ENCODE results near the gene DOCK4. TPM values are rescaled to one million over a fixed set of nuclear protein-coding genes. Genes with fewer than 3 reads are reported as not detected.

DOCK4 gene
- total RNA-seq, 4 donors from 2014 or later, result 14.0 to 48.1 (median 30.9) TPM

DNA sequence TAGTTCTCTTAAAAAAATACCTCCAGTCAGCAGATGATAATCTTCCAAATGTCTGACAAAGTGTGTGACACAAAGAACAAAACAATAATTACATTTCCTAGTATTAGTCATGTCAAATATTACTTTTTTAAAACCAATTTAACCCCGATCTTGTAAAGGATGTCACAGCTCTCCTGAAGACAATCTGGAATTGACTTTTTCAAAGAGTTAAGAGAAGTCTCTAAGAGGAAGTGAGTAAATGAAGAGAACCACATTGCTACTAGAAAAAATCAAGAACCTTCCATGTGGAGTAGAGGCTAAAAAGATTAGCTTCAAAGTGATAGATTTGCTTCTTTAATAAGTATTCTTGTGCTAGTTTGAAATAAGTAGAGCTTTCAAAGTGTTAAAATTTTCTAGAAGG, 425.7 kb downstream of the DOCK4 start:
- Histone ChIP-seq H3K9me3 (no peaks in the 10 kb centered on the region), H3K4me3 (replicated peaks in 1 of 3) (no peak overlapping the region), H3K27me3 (no peaks in the 10 kb centered on the region), H3K36me3 (no peaks in the 10 kb centered on the region), H3K27ac (no peak overlapping the region), H3K4me1 (peaks cover 6 to 12% of the 10 kb centered on the region in 2 donors)
- DNase-seq, result no peak
- TF ChIP-seq POLR2A (IDR thresholded peaks at IDR 0.05), result no peak
- TF ChIP-seq, protein P1, sequence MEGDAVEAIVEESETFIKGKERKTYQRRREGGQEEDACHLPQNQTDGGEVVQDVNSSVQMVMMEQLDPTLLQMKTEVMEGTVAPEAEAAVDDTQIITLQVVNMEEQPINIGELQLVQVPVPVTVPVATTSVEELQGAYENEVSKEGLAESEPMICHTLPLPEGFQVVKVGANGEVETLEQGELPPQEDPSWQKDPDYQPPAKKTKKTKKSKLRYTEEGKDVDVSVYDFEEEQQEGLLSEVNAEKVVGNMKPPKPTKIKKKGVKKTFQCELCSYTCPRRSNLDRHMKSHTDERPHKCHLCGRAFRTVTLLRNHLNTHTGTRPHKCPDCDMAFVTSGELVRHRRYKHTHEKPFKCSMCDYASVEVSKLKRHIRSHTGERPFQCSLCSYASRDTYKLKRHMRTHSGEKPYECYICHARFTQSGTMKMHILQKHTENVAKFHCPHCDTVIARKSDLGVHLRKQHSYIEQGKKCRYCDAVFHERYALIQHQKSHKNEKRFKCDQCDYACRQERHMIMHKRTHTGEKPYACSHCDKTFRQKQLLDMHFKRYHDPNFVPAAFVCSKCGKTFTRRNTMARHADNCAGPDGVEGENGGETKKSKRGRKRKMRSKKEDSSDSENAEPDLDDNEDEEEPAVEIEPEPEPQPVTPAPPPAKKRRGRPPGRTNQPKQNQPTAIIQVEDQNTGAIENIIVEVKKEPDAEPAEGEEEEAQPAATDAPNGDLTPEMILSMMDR (IDR thresholded peaks at IDR 0.05), result no peak
- intact Hi-C loops (cut with DNase I), result no loop called here
- 80 to 93% methylated on average over 1 of the region's 1 CpG for WGBS, 2 donors

DNA sequence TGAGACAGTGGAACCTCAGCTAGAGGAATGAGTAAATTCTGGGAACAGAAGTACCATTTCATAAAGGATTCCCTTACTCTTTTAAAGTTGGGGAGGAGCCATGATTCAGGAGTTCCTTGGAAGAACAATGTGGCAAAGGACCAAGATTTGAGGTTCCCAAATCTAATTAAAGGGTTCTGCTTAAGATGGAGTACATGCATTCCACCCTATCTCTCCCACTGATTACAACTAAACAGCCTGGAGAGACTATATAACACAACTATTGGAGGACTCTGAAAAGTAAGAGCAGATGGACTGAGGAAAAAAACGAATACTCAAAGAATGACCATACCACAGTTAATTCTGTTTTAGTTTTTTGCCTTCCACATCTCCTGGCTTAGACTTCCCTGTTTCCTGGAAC, 431.0 kb downstream of the DOCK4 start:
- intact Hi-C loops (cut with DNase I), result no loop called here

DNA sequence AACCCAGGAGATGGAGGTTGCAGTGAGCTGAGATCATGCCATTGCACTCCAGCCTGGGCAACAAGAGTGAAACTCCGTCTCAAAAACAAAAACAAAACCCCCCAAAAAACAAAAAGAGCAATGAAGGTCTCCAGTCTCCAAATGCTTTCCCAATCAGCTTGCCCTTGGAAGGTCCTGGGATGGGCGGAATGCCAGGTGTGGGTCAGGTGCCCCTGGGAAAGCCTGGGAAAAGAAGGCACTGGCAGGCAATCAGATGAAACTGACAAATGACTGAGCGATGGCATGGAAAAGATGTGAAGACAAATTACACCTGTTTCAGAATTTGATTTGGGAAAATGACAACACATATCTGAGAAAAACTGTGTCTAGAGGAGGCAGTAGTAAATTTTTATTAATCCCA, 433.5 kb downstream of the DOCK4 start:
- no peaks in the 10 kb centered on the region for H3K27me3 ChIP-seq
- H3K27ac ChIP-seq, result no peak overlapping the region
- intact Hi-C loops (cut with DNase I), result no loop called here
- no peaks in the 10 kb centered on the region for H3K36me3 ChIP-seq
- DNase-seq, result no peak
- H3K4me3 ChIP-seq (replicated peaks in 1 of 3), result no peak overlapping the region
- TF ChIP-seq, protein P1 (IDR thresholded peaks at IDR 0.05), result no peak
- no peak for TF ChIP-seq POLR2A (IDR thresholded peaks at IDR 0.05)
- H3K9me3 ChIP-seq, result no peaks in the 10 kb centered on the region
- WGBS, 2 donors, result 93 to 98% methylated on average over 3 of the region's 3 CpGs
- no peaks in the 10 kb centered on the region for H3K4me1 ChIP-seq

More for the DNA sequence above, 431.0 kb downstream of the DOCK4 start:
- Histone ChIP-seq H3K4me3 (replicated peaks in 1 of 3) (no peak overlapping the region), H3K4me1 (no peaks in the 10 kb centered on the region), H3K9me3 (no peaks in the 10 kb centered on the region), H3K27me3 (no peaks in the 10 kb centered on the region), H3K36me3 (no peaks in the 10 kb centered on the region), H3K27ac (no peak overlapping the region)
- WGBS, 2 donors, result 86 to 87% methylated on average over 1 of the region's 1 CpG
- DNase-seq, result no peak
- TF ChIP-seq POLR2A (IDR thresholded peaks at IDR 0.05), result no peak
- TF ChIP-seq, protein P1 (IDR thresholded peaks at IDR 0.05), result no peak

DNA sequence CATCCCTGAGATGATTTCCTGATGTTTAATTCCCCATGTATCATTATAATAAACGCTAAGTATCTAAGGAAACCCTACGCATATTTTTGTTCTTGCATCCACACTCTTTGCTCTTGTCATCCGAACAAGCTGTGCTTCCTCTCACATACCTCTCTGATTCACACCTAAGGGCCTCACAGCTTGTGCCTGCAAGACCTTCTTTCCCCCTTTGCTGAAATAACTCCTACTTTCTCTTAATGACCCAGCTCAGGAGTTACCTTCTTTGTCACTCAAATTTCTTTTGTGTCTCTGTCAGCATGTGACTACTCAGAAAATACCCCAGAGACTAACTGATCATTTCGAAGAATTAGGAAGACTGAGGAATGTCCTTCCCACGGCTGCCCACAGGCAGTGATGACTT, 434.6 kb downstream of the DOCK4 start:
- TF ChIP-seq, protein P1 (IDR thresholded peaks at IDR 0.05), result no peak
- TF ChIP-seq POLR2A (IDR thresholded peaks at IDR 0.05), result no peak
- intact Hi-C loops (cut with DNase I), result no loop called here
- no peaks in the 10 kb centered on the region for H3K36me3 ChIP-seq

GRCh38 chr7:111770116-111770515, 436.1 kb downstream of the DOCK4 start:
- Histone ChIP-seq H3K4me1 (no peaks in the 10 kb centered on the region), H3K36me3 (no peaks in the 10 kb centered on the region), H3K27ac (no peak overlapping the region), H3K4me3 (replicated peaks in 1 of 3) (no peak overlapping the region), H3K9me3 (no peaks in the 10 kb centered on the region), H3K27me3 (no peaks in the 10 kb centered on the region)
- DNase-seq, result no peak
- 73 to 80% methylated on average over 2 of the region's 2 CpGs for WGBS, 2 donors
- no peak for TF ChIP-seq POLR2A (IDR thresholded peaks at IDR 0.05)
- TF ChIP-seq, protein P1 (IDR thresholded peaks at IDR 0.05), result no peak
- intact Hi-C loops (cut with DNase I), result no loop called here

More for the DNA sequence above, 434.6 kb downstream of the DOCK4 start:
- Histone ChIP-seq H3K4me3 (replicated peaks in 1 of 3) (no peak overlapping the region), H3K4me1 (no peaks in the 10 kb centered on the region), H3K27me3 (no peaks in the 10 kb centered on the region), H3K27ac (no peak overlapping the region), H3K9me3 (no peaks in the 10 kb centered on the region)
- 91 to 93% methylated on average over 5 of the region's 5 CpGs for WGBS, 2 donors
- no peak for DNase-seq

Data from thyroid gland (tissue), 4 donors.